ENCODE measurements around the gene ARHGEF3.
"Not testable (repeated sequence)": the region's sequence is repeated elsewhere in the genome, so short reads cannot be mapped to it uniquely, and the experiment has no call there.

DNA sequence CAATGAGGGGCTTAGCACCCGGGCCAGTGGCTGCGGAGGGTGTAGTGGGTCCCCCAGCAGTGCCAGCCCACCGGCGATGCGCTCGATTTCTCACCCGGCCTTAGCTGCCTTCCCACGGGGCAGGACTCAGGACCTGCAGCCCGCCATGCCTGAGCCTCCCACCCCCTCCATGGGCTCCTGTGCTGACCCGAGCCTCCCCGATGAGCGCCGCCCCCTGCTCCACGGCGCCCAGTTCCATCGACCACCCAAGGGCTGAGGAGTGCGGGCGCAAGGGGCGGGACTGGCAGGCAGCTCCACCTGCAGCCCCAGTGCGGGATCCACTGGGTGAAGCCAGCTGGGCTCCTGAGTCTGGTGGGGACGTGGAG is 109.8 kb downstream of the ARHGEF3 start:
- TF ChIP-seq POLR2A, CTCF (IDR thresholded peaks at IDR 0.05): not testable (repeated sequence)
